Neural cell (in vitro differentiated cells): ENCODE measurements around the gene KRT86. TPM values are rescaled to one million over a fixed set of nuclear protein-coding genes. Genes with fewer than 3 reads are reported as not detected.
"Not testable (repeated sequence)": the region's sequence is repeated elsewhere in the genome, so short reads cannot be mapped to it uniquely, and the experiment has no call there.

Source experiments
- H2AFZ ChIP-seq: fragments of 200-600, 300-800 bp; sonication (generic), shearing (Covaris generic); 2 replicates; pipeline ENCODE4 v1.6.0; 2014; ENCODE audit warnings: low read depth, mild to moderate bottlenecking, antibody characterized with exemption, low read length, moderate library complexity
- H3F3A ChIP-seq: fragments of 200-600 bp; shearing (Covaris generic); 2 replicates; pipeline ENCODE4 v1.6.1; 2016; ENCODE audit warnings: mild to moderate bottlenecking, moderate library complexity, mixed read lengths, antibody characterized with exemption, low read length; ENCODE audit not compliant: insufficient read depth, poor library complexity, severe bottlenecking
- H3K27ac ChIP-seq: fragments of 200-600, 300-800 bp; sonication (generic), shearing (Covaris generic); 2 replicates; pipeline ENCODE4 v1.5.1; 2014; ENCODE audit warnings: mild to moderate bottlenecking, low read length, moderate library complexity
- H3K27me3 ChIP-seq: fragments of 300-800, 200-600 bp; sonication (generic), shearing (Covaris generic); 2 replicates; pipeline ENCODE4 v1.6.0; 2014; ENCODE audit warnings: mild to moderate bottlenecking, low read depth, low read length, moderate library complexity; ENCODE audit not compliant: insufficient read depth
- H3K36me3 ChIP-seq: fragments of 300-800, 200-600 bp; sonication (generic), shearing (Covaris generic); 2 replicates; pipeline ENCODE4 v1.5.1; 2014; ENCODE audit warnings: mild to moderate bottlenecking, antibody characterized with exemption, low read length, moderate library complexity; ENCODE audit not compliant: insufficient read depth
- H3K4me2 ChIP-seq: fragments of 300-800, 200-600 bp; sonication (generic), shearing (Covaris generic); 2 replicates; pipeline ENCODE4 v1.6.0; 2014; ENCODE audit warnings: mild to moderate bottlenecking, low read length
- H3K4me3 ChIP-seq: fragments of 300-800, 200-600 bp; sonication (generic), shearing (Covaris generic); 2 replicates; pipeline ENCODE4 v1.5.1; 2014; ENCODE audit warnings: mild to moderate bottlenecking, low read length, moderate library complexity
- H3K79me2 ChIP-seq: fragments of 200-600 bp; shearing (Covaris generic); replicated peaks from 2 replicates; pipeline ENCODE4 v1.6.0; 2014; ENCODE audit warnings: mild to moderate bottlenecking, low read length, moderate library complexity; ENCODE audit not compliant: insufficient read depth
- H3K9ac ChIP-seq: fragments of 300-800, 200-600 bp; sonication (generic), shearing (Covaris generic); 2 replicates; pipeline ENCODE4 v1.6.1; 2016; ENCODE audit warnings: mild to moderate bottlenecking, low read length, mixed read lengths
- H3K9me2 ChIP-seq: fragments of 200-600 bp; shearing (Covaris generic); 2 replicates; pipeline ENCODE4 v1.6.1; 2016; ENCODE audit warnings: mild to moderate bottlenecking, low read length, mixed read lengths; ENCODE audit not compliant: insufficient read depth
- H3K9me3 ChIP-seq: fragments of 200-600, 300-800 bp; sonication (generic), shearing (Covaris generic); 2 replicates; pipeline ENCODE4 v1.6.1; 2016; ENCODE audit warnings: mild to moderate bottlenecking, mixed run types, low read length, moderate library complexity, mixed read lengths
- H4K20me1 ChIP-seq: fragments of 200-600 bp; shearing (Covaris generic); 2 replicates; pipeline ENCODE4 v1.6.1; 2016; ENCODE audit warnings: mild to moderate bottlenecking, mixed run types; ENCODE audit not compliant: insufficient read depth
- CTCF ChIP-seq: fragments of 450-650 bp; IDR thresholded peaks from 2 replicates; pipeline ENCODE4 v1.5.1; 2014; ENCODE audit warnings: antibody characterized with exemption, mild to moderate bottlenecking, moderate library complexity; ENCODE audit not compliant: poor library complexity, severe bottlenecking
- EP300 ChIP-seq: fragments of 450-650 bp; conservative IDR thresholded peaks from 2 replicates; pipeline ENCODE4 v1.6.1; 2014; ENCODE audit warnings: antibody characterized with exemption, mild to moderate bottlenecking, moderate library complexity; ENCODE audit not compliant: poor library complexity, severe bottlenecking
- EZH2 ChIP-seq: fragments of 200-600, 300-800 bp; shearing (Covaris generic), sonication (generic); IDR thresholded peaks from 2 replicates; pipeline ENCODE4 v1.6.1; 2014; ENCODE audit warnings: antibody characterized with exemption, low read length, borderline replicate concordance, mild to moderate bottlenecking; ENCODE audit not compliant: insufficient read depth, poor library complexity, severe bottlenecking
- MXI1 ChIP-seq: fragments of 450-650 bp; conservative IDR thresholded peaks from 2 replicates; pipeline ENCODE4 v1.6.1; 2014; ENCODE audit warnings: antibody characterized with exemption, mild to moderate bottlenecking; ENCODE audit not compliant: poor library complexity, severe bottlenecking
- POLR2AphosphoS5 ChIP-seq: IDR thresholded peaks from 2 replicates; pipeline ENCODE4 v1.6.1; 2012
- RAD21 ChIP-seq: fragments of 450-650 bp; conservative IDR thresholded peaks from 2 replicates; pipeline ENCODE4 v1.6.1; 2014; ENCODE audit warnings: antibody characterized with exemption, mild to moderate bottlenecking, moderate library complexity
- SMC3 ChIP-seq: fragments of 450-650 bp; conservative IDR thresholded peaks from 2 replicates; pipeline ENCODE4 v1.6.1; 2014; ENCODE audit warnings: antibody characterized with exemption, mild to moderate bottlenecking, moderate library complexity; ENCODE audit not compliant: poor library complexity
- TAF1 ChIP-seq: IDR thresholded peaks from 2 replicates; pipeline ENCODE4 v1.6.1; 2012; ENCODE audit warnings: low read depth
- polyA plus RNA-seq: library from polyadenylated mRNA; depleted of rRNA; stranded (reverse); fragments of >200 nt; gene quantifications from 2 replicates; pipeline ENCODE4 v1.2.3, GENCODE V29; 2014
- TF ChIP-seq, protein P1 (sequence below): IDR thresholded peaks from 2 replicates; pipeline ENCODE4 v1.6.1; 2012; ENCODE audit warnings: borderline replicate concordance

Gene KRT86
- polyA plus RNA-seq, 1 donor from 2014 or later: not detected

GRCh38 chr12:52314511-52314910, 40.1 kb downstream of the KRT86 start:
- Histone ChIP-seq H3K9me2 (no peaks in the 10 kb centered on the region), H3K36me3 (no peaks in the 10 kb centered on the region)
- TF ChIP-seq TAF1: no peak
- TF ChIP-seq EP300: no peak
- TF ChIP-seq RAD21: no peak
- TF ChIP-seq MXI1: no peak
- TF ChIP-seq SMC3: no peak
- no peak for TF ChIP-seq POLR2AphosphoS5

GRCh38 chr12:52315721-52316120, 41.3 kb downstream of the KRT86 start:
- H3K4me3 ChIP-seq, H3K9ac ChIP-seq, H2AFZ ChIP-seq: not testable (repeated sequence)

More at GRCh38 chr12:52314511-52314910, 40.1 kb downstream of the KRT86 start:
- peaks cover 8% of the 10 kb centered on the region for H3K27me3 ChIP-seq
- no peak overlapping the region for H3K4me3 ChIP-seq
- no peak overlapping the region for H2AFZ ChIP-seq
- H4K20me1 ChIP-seq: no peaks in the 10 kb centered on the region
- H3K9me3 ChIP-seq: no peaks in the 10 kb centered on the region
- H3K27ac ChIP-seq: no peak overlapping the region
- H3K9ac ChIP-seq: no peak overlapping the region
- no peak overlapping the region for H3K4me2 ChIP-seq
- H3F3A ChIP-seq: no peaks in the 10 kb centered on the region
- no peaks in the 10 kb centered on the region for H3K79me2 ChIP-seq

GRCh38 chr12:52316290-52316689, 41.8 kb downstream of the KRT86 start:
- H3K9ac ChIP-seq: no peak overlapping the region
- no peaks in the 10 kb centered on the region for H3K36me3 ChIP-seq
- H4K20me1 ChIP-seq: no peaks in the 10 kb centered on the region
- H3K79me2 ChIP-seq: no peaks in the 10 kb centered on the region
- no peak overlapping the region for H2AFZ ChIP-seq
- no peak overlapping the region for H3K27ac ChIP-seq
- H3K27me3 ChIP-seq: no peaks in the 10 kb centered on the region
- H3F3A ChIP-seq: no peaks in the 10 kb centered on the region
- no peaks in the 10 kb centered on the region for H3K9me2 ChIP-seq
- H3K4me2 ChIP-seq: no peak overlapping the region
- H3K9me3 ChIP-seq: no peaks in the 10 kb centered on the region
- no peak overlapping the region for H3K4me3 ChIP-seq
- TF ChIP-seq CTCF: no peak
- TF ChIP-seq, protein P1, sequence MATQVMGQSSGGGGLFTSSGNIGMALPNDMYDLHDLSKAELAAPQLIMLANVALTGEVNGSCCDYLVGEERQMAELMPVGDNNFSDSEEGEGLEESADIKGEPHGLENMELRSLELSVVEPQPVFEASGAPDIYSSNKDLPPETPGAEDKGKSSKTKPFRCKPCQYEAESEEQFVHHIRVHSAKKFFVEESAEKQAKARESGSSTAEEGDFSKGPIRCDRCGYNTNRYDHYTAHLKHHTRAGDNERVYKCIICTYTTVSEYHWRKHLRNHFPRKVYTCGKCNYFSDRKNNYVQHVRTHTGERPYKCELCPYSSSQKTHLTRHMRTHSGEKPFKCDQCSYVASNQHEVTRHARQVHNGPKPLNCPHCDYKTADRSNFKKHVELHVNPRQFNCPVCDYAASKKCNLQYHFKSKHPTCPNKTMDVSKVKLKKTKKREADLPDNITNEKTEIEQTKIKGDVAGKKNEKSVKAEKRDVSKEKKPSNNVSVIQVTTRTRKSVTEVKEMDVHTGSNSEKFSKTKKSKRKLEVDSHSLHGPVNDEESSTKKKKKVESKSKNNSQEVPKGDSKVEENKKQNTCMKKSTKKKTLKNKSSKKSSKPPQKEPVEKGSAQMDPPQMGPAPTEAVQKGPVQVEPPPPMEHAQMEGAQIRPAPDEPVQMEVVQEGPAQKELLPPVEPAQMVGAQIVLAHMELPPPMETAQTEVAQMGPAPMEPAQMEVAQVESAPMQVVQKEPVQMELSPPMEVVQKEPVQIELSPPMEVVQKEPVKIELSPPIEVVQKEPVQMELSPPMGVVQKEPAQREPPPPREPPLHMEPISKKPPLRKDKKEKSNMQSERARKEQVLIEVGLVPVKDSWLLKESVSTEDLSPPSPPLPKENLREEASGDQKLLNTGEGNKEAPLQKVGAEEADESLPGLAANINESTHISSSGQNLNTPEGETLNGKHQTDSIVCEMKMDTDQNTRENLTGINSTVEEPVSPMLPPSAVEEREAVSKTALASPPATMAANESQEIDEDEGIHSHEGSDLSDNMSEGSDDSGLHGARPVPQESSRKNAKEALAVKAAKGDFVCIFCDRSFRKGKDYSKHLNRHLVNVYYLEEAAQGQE: no peak
- TF ChIP-seq TAF1: no peak
- no peak for TF ChIP-seq POLR2AphosphoS5
- TF ChIP-seq EP300: no peak
- TF ChIP-seq SMC3: no peak
- no peak for TF ChIP-seq RAD21
- TF ChIP-seq MXI1: no peak
- TF ChIP-seq EZH2: no peak

More at GRCh38 chr12:52315721-52316120, 41.3 kb downstream of the KRT86 start:
- not testable (repeated sequence) for H4K20me1 ChIP-seq, H3K36me3 ChIP-seq, H3K79me2 ChIP-seq, H3K9me2 ChIP-seq, H3F3A ChIP-seq, H3K9me3 ChIP-seq, H3K27me3 ChIP-seq, H3K27ac ChIP-seq, H3K4me2 ChIP-seq
